ENCODE results near the gene NXPE3.

- TF ChIP-seq CTCF (IDR thresholded peaks at IDR 0.05; ENCODE audit: low read length) (no peak), EZH2 (IDR thresholded peaks at IDR 0.05; ENCODE audit: borderline replicate concordance, low read length) (no peak)
Observed at GRCh38 chr3:101848754-101849713, 70.0 kb downstream of the NXPE3 start, which contains the start of gene NFKBIZ.

Measured in OCI-LY1 (cell line).